HG03432 (cell line): ENCODE measurements around the gene PHIP.
A peak's percentile ranks its signal among the peaks of the same experiment; 100 is the strongest.
"Not testable (repeated sequence)": the region's sequence is repeated elsewhere in the genome, so short reads cannot be mapped to it uniquely, and the experiment has no call there.

Experiments used
- ATAC-seq: cut with Tn5 transposase; IDR thresholded peaks from one replicate; pipeline ENCODE4 v1.9.1; 2021; ENCODE audit warnings: mild to moderate bottlenecking, moderate library complexity; ENCODE audit not compliant: unreplicated experiment

PHIP gene

GRCh38 chr6:78942446-78942845 is 135.6 kb downstream of the PHIP start:
- no peak for ATAC-seq

DNA sequence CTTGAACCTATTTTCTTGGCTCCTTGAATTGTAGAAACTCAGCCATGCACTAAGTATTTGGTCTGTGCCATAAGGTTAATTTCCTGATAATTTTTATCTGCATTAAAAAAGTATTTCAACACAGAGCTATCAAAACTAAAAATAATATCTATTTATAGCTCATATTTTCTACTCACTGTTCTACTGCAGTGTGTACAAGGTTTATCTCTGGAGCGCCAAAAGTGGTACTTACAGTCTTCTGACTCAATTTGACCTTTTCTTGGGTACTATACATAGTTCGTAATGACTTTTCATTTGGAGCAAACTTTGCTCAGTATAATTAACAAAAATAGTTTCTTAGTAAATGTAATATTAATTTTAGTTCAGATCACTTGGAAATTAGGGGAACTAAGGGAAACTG is 141.5 kb downstream of the PHIP start:
- no peak for ATAC-seq

GRCh38 chr6:78935553-78935952 is 142.5 kb downstream of the PHIP start:
- ATAC-seq, result no peak

DNA sequence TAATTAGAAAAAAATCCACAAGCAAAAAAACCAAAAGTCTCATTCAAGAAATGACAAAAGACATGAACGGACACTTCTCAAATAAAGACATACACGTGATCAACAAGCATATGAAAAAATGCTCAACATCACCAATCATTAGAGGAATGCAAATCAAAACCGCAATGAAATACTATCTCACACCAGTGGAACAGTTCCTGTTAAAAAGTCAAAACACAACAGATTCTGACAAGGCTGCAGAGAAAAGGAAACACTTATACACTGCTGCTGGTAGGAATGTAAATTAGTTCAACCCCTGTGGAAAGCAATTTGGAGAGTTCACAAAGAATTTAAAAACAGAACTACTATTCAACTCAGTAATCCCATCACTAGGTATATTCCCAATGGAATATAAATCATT is 152.7 kb downstream of the PHIP start:
- no peak for ATAC-seq

GRCh38 chr6:78921168-78921567 is 156.9 kb downstream of the PHIP start:
- ATAC-seq, result not testable (repeated sequence)

GRCh38 chr6:78917788-78918187 is 160.3 kb downstream of the PHIP start:
- ATAC-seq, result no peak

GRCh38 chr6:78916411-78916810 is 161.6 kb downstream of the PHIP start:
- no peak for ATAC-seq

GRCh38 chr6:78911218-78911940 is 166.7 kb downstream of the PHIP start:
- ATAC-seq, result no peak

- peak; percentile 79 for ATAC-seq
These were observed 167.4 kb downstream of the PHIP start for GRCh38 chr6:78910591-78911171.

- ATAC-seq, result no peak
These were observed 168.0 kb downstream of the PHIP start for GRCh38 chr6:78910010-78910409.

DNA sequence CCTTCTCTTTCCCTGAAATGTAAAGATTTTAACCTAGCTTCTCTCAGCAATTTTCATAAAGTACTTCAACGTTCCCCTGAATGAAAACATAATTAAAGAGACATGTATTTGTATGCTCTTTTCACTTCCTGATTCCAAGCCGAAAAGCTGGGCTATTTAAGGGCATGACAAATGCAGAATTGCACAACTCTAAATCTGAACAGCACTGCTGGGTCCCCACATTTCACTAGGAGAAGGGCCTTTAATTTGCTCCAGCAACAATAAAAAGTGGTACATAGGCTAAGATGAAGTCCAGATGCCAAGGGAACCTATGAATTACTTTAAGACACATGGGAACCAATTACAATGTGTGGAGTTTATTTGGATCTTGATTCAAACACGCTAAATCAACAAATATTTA is 168.7 kb downstream of the PHIP start:
- no peak for ATAC-seq

DNA sequence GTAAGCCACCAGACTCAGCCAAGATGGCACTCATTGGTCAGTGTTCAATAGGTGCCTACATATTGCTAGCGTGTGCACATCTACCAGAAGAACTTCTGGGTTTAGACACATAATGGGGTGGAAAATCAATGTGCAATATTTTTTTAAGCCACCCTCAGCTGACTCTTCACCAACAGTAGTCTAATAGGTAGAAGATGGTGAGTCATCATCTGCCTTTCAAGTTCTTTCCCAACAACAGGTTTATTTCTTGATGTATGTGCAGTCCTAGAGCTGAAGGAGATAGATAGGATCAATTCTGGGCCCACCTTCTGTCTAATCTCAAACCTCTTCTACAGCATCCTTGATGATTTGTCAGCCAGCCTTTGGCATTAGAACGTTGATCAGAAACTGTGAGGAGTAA is 169.4 kb downstream of the PHIP start:
- no peak for ATAC-seq

- ATAC-seq, result no peak
These were observed 181.8 kb downstream of the PHIP start for GRCh38 chr6:78896227-78896626.

GRCh38 chr6:78889901-78890300 is 188.2 kb downstream of the PHIP start:
- not testable (repeated sequence) for ATAC-seq
